EH (cell line): Measurements from ENCODE around the gene PLA2G2A.

ENCODE experiments used
- DNase-seq: peaks from one replicate; pipeline ENCODE4 v3.0.0-alpha.2; 2015; ENCODE audit warnings: low read depth

The PLA2G2A gene

DNA sequence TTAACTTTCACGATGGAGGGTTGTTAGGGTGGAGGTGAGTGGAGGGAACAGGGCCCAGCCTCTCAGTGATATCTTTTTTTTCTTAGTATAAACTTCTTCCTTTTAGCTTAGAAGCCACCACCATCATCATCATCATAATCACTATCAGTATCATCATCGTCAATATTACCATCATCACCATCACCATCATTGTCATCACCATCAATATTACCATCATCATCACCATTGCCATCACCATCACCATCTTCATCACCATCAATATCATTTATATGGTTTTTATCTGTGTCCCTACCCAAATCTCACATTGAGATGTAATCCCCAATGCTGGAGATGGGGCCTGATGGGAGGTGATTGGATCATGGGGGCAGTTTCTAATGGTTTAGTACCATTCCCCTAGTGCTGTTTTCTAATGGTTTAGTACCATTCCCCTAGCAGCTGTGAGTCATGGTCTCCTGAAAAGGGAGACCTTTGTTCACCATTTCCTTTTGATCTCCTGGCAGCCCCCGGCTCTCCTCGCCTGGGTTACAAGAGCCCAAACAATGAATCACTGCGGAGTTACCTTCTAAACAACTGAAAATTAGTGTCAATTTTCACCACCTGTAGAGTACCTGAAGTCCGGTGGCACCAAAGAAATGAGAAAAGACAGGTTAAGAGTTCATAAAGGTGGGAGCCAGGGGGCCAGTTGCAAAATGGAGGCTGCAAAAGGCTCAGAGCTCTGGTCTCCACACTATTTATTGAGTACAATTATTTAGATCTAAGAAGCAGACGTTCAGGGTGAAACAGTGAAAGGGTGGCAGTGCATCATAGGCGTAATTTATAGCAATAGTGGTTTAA lies 52.9 kb downstream of the PLA2G2A start:
- DNase-seq, result no peak
